Gastrocnemius medialis (tissue), 4 donors: ENCODE measurements around the gene FOCAD.

Source experiments
- CTCF ChIP-seq, 5 experiments: fragments of 450-650 bp in 3 of 5; fragments of 200-600 bp in 2 of 5; sonication (generic) in 2 of 5; IDR thresholded peaks in 4 of 5; conservative IDR thresholded peaks in 1 of 5; 1 replicate in 4 of 5; 2 replicates in 1 of 5; pipeline ENCODE4 v1.5.1; 2016 to 2019; ENCODE audit warnings: antibody characterized with exemption in 5 of 5, mild to moderate bottlenecking in 3 of 5, moderate library complexity in 3 of 5
- POLR2A ChIP-seq, 2 donors: fragments of 450-650 bp; IDR thresholded peaks; one replicate each; pipeline ENCODE4 v1.6.1; 2017; ENCODE audit warnings: antibody characterized with exemption in 2 of 2, mild to moderate bottlenecking in 2 of 2, moderate library complexity in 2 of 2

- TF ChIP-seq CTCF (IDR thresholded peaks at IDR 0.05 in 4 of 5, conservative IDR thresholded peaks at IDR 0.05 in 1 of 5) (no peak), POLR2A (IDR thresholded peaks at IDR 0.05) (no peak)
These were observed 8.5 kb downstream of the FOCAD start for GRCh38 chr9:20692554-20692953.
